SKM-1 treated with dmso at 0.1 percent for 144 hours (cell line): ENCODE measurements around the gene FOXN3.

Source experiments
- DNase-seq: peaks from one replicate; lab custom pipeline; 2025; ENCODE audit not compliant: unreplicated experiment; lab: John Stamatoyannopoulos, UW

The FOXN3 gene

GRCh38 chr14:89409961-89410360 lies 7.1 kb downstream of the FOXN3 start:
- no peak for DNase-seq

GRCh38 chr14:89408907-89409700 lies 7.9 kb downstream of the FOXN3 start:
- no peak for DNase-seq

GRCh38 chr14:89407856-89408255 lies 9.2 kb downstream of the FOXN3 start:
- no peak for DNase-seq

- DNase-seq, result no peak
Measured at GRCh38 chr14:89406941-89407340, 10.1 kb downstream of the FOXN3 start.

- DNase-seq, result no peak
Measured at GRCh38 chr14:89406361-89406760, 10.7 kb downstream of the FOXN3 start.

- no peak for DNase-seq
Measured at GRCh38 chr14:89405712-89406111, 11.3 kb downstream of the FOXN3 start.

- no peak for DNase-seq
Measured at GRCh38 chr14:89402363-89402762, 14.7 kb downstream of the FOXN3 start.

- no peak for DNase-seq
Measured at GRCh38 chr14:89401761-89402160, 15.3 kb downstream of the FOXN3 start.

GRCh38 chr14:89401241-89401640 lies 15.8 kb downstream of the FOXN3 start:
- DNase-seq, result no peak

- no peak for DNase-seq
Measured at GRCh38 chr14:89400529-89400928, 16.5 kb downstream of the FOXN3 start.

GRCh38 chr14:89399594-89400068 lies 17.4 kb downstream of the FOXN3 start:
- no peak for DNase-seq

GRCh38 chr14:89399157-89399556 lies 17.9 kb downstream of the FOXN3 start:
- DNase-seq, result no peak

GRCh38 chr14:89397569-89398230 lies 19.3 kb downstream of the FOXN3 start:
- no peak for DNase-seq

GRCh38 chr14:89394972-89395371 lies 22.1 kb downstream of the FOXN3 start:
- DNase-seq, result no peak

- no peak for DNase-seq
Measured at GRCh38 chr14:89393222-89393745, 23.7 kb downstream of the FOXN3 start.

- no peak for DNase-seq
Measured at GRCh38 chr14:89392181-89392580, 24.9 kb downstream of the FOXN3 start.

GRCh38 chr14:89391556-89391955 lies 25.5 kb downstream of the FOXN3 start:
- no peak for DNase-seq

GRCh38 chr14:89391123-89391522 lies 25.9 kb downstream of the FOXN3 start:
- DNase-seq, result no peak

- DNase-seq, result no peak
Measured at GRCh38 chr14:89388853-89389252, 28.2 kb downstream of the FOXN3 start.

GRCh38 chr14:89387922-89388685 lies 28.9 kb downstream of the FOXN3 start:
- no peak for DNase-seq

- DNase-seq, result no peak
Measured at GRCh38 chr14:89386212-89386886, 30.7 kb downstream of the FOXN3 start.
